Measurements from ENCODE around the gene FAM227B. TPM values are rescaled to one million over a fixed set of nuclear protein-coding genes. Genes with fewer than 3 reads are reported as not detected.

FAM227B gene
- total RNA-seq, 1 experiment from 2014 or later: 3.3 TPM

GRCh38 chr15:49621887-49622286 is 1.3 kb upstream of the FAM227B start:
- intact Hi-C loops (cut with micrococcal nuclease; ENCODE audit: unreplicated experiment): loop anchor here (10.0 kb wide), 1 partner anchor 467 kb away; the partner anchor contains the start of gene COPS2

GRCh38 chr15:49621401-49621811 is 788 bp upstream of the FAM227B start:
- peaks cover 16% of the 10 kb centered on the region for H3K36me3 ChIP-seq (ENCODE audit: low read depth)
- no TSS peak for BruUV-seq (replicated peaks)
- no peaks in the 10 kb centered on the region for H4K20me1 ChIP-seq (ENCODE audit: insufficient read depth)
- H3K27ac ChIP-seq: peak overlapping the region; percentile 66
- peak overlapping the region; percentile 74 for H3K4me2 ChIP-seq
- DNase-seq: no peak
- intact Hi-C loops (cut with micrococcal nuclease; ENCODE audit: unreplicated experiment): loop anchor here (10.0 kb wide), 1 partner anchor 467 kb away; the partner anchor contains the start of gene COPS2
- TF ChIP-seq EZH2 (IDR thresholded peaks at IDR 0.05; ENCODE audit: low read depth) (no peak), CTCF (conservative IDR thresholded peaks at IDR 0.05) (no peak)
- H3K79me2 ChIP-seq (ENCODE audit: low read depth): peaks cover 27% of the 10 kb centered on the region
- peaks cover 13% of the 10 kb centered on the region for H3K4me1 ChIP-seq (replicated peaks; ENCODE audit: insufficient read depth)
- no peaks in the 10 kb centered on the region; the same call in 1 of the 2 replicates for H3K9me2 ChIP-seq (ENCODE audit: insufficient read depth)
- H2AFZ ChIP-seq: peak overlapping the region; percentile 88
- no peaks in the 10 kb centered on the region for H3K27me3 ChIP-seq (ENCODE audit: insufficient read depth, low read depth)
- peaks cover 13% of the 10 kb centered on the region; the same call in 1 of the 2 replicates for H3F3A ChIP-seq (ENCODE audit: insufficient read depth, low read depth)
- ChIA-PET CTCF (interaction anchor here (0.7 kb wide), 1 partner anchor 755 kb away, joined by 17 read pairs; no protein-coding TSS in a partner anchor), POLR2A (ENCODE audit: unreplicated experiment) (interaction anchor here (0.6 kb wide), 1 partner anchor 576 kb away, joined by 4 read pairs; no protein-coding TSS in a partner anchor)
- peaks cover 6% of the 10 kb centered on the region for H3K9me3 ChIP-seq (ENCODE audit: insufficient read depth, low read depth)
- H3K4me3 ChIP-seq: peak overlapping the region; percentile 98

More at GRCh38 chr15:49621887-49622286, 1.3 kb upstream of the FAM227B start:
- BruUV-seq (replicated peaks): no TSS peak
- peaks cover 16% of the 10 kb centered on the region for H3K4me1 ChIP-seq (replicated peaks; ENCODE audit: insufficient read depth)
- H3F3A ChIP-seq (ENCODE audit: insufficient read depth, low read depth): peaks cover 17% of the 10 kb centered on the region
- H3K9me2 ChIP-seq (ENCODE audit: insufficient read depth): no peaks in the 10 kb centered on the region; the same call in 1 of the 2 replicates
- TF ChIP-seq CTCF (conservative IDR thresholded peaks at IDR 0.05) (no peak), EZH2 (IDR thresholded peaks at IDR 0.05; ENCODE audit: low read depth) (no peak)
- H3K79me2 ChIP-seq (ENCODE audit: low read depth): peaks cover 27% of the 10 kb centered on the region
- ChIA-PET CTCF (no interaction called here), POLR2A (ENCODE audit: unreplicated experiment) (no interaction called here)
- no peaks in the 10 kb centered on the region for H4K20me1 ChIP-seq (ENCODE audit: insufficient read depth)
- H3K27ac ChIP-seq: no peak overlapping the region
- no peaks in the 10 kb centered on the region for H3K27me3 ChIP-seq (ENCODE audit: insufficient read depth, low read depth)
- H3K4me2 ChIP-seq: peak overlapping the region; percentile 74
- peak overlapping the region; percentile 98 for H3K4me3 ChIP-seq
- no peak for DNase-seq
- H3K36me3 ChIP-seq (ENCODE audit: low read depth): peaks cover 19% of the 10 kb centered on the region
- H3K9me3 ChIP-seq (ENCODE audit: insufficient read depth, low read depth): peaks cover 6% of the 10 kb centered on the region
- peak overlapping the region; percentile 88 for H2AFZ ChIP-seq

- Histone ChIP-seq H3K9me3 (ENCODE audit: insufficient read depth, low read depth) (no peaks in the 10 kb centered on the region), H3K4me2 (peak overlapping the region; percentile 86), H3K79me2 (ENCODE audit: low read depth) (peaks cover 27% of the 10 kb centered on the region), H2AFZ (peak overlapping the region; percentile 99), H3K4me3 (peak overlapping the region; percentile 98), H3K27ac (peak overlapping the region; percentile 75), H3F3A (ENCODE audit: insufficient read depth, low read depth) (peaks cover 10% of the 10 kb centered on the region; the same call in 1 of the 2 replicates), H3K4me1 (replicated peaks; ENCODE audit: insufficient read depth) (peaks cover 13% of the 10 kb centered on the region), H4K20me1 (ENCODE audit: insufficient read depth) (no peaks in the 10 kb centered on the region), H3K27me3 (ENCODE audit: insufficient read depth, low read depth) (no peaks in the 10 kb centered on the region), H3K36me3 (ENCODE audit: low read depth) (peaks cover 7% of the 10 kb centered on the region; the same call in 1 of the 2 replicates), H3K9me2 (ENCODE audit: insufficient read depth) (no peaks in the 10 kb centered on the region; the same call in 1 of the 2 replicates)
- ChIA-PET POLR2A (ENCODE audit: unreplicated experiment) (interaction anchor here (0.7 kb wide), 1 partner anchor 11 kb away, joined by 3 read pairs; no protein-coding TSS in a partner anchor), CTCF (no interaction called here)
- TSS peak; percentile 86 for BruUV-seq (replicated peaks)
- no peak for TF ChIP-seq EZH2 (IDR thresholded peaks at IDR 0.05; ENCODE audit: low read depth)
- no peak for TF ChIP-seq CTCF (conservative IDR thresholded peaks at IDR 0.05)
- peak in 1 of 2 experiments; percentile 52 for DNase-seq
- intact Hi-C loops (cut with micrococcal nuclease; ENCODE audit: unreplicated experiment): loop anchor here (10.0 kb wide), 1 partner anchor 465 kb away; the partner anchor contains the start of gene COPS2
These were observed 419 bp downstream of the FAM227B start for GRCh38 chr15:49620199-49620598.

All from PC-9 (cell line).